Liver (tissue), 9 donors: ENCODE measurements around the gene SEMG2. TPM values are rescaled to one million over a fixed set of nuclear protein-coding genes. Genes with fewer than 3 reads are reported as not detected.

Experiments
- DNase-seq: peaks from one replicate; pipeline ENCODE4 v3.0.0-alpha.2; 2017; ENCODE audit warnings: low spot score
- H3K27ac ChIP-seq, 2 donors: one replicate each; pipeline ENCODE4 v1.7.0; 2013; ENCODE audit warnings: inconsistent platforms in 2 of 2, low read length in 2 of 2, control low read depth in 1 of 2, low read depth in 1 of 2, mild to moderate bottlenecking in 1 of 2
- H3K27me3 ChIP-seq, 4 donors: one replicate each; pipeline versions ENCODE4 v1.6.1 to v1.7.0; 2013; ENCODE audit warnings: low read length in 3 of 4, inconsistent platforms in 1 of 4, mild to moderate bottlenecking in 1 of 4, moderate library complexity in 1 of 4; ENCODE audit not compliant: control insufficient read depth in 4 of 4, insufficient read depth in 4 of 4
- H3K36me3 ChIP-seq, 4 donors: one replicate each; pipeline versions ENCODE4 v1.6.1 to v1.7.0; 2013; ENCODE audit warnings: low read length in 3 of 4, mild to moderate bottlenecking in 3 of 4, low read depth in 1 of 4, moderate library complexity in 1 of 4; ENCODE audit not compliant: control insufficient read depth in 4 of 4, insufficient read depth in 3 of 4
- H3K4me1 ChIP-seq, 4 donors: one replicate each; pipeline versions ENCODE4 v1.6.1 to v1.7.0; 2013; ENCODE audit warnings: low read length in 3 of 4, mild to moderate bottlenecking in 3 of 4, moderate library complexity in 1 of 4; ENCODE audit not compliant: control insufficient read depth in 4 of 4, insufficient read depth in 4 of 4
- H3K4me3 ChIP-seq, 3 donors: one replicate each; pipeline versions ENCODE4 v1.6.1 to v1.7.0; 2013; ENCODE audit warnings: low read length in 3 of 3, control low read depth in 1 of 3, low read depth in 1 of 3, mild to moderate bottlenecking in 1 of 3
- H3K9ac ChIP-seq, 2 donors: one replicate each; pipeline ENCODE4 v1.7.0; 2013; ENCODE audit warnings: low read length in 2 of 2, mild to moderate bottlenecking in 2 of 2, moderate library complexity in 2 of 2, control low read depth in 1 of 2, low read depth in 1 of 2
- H3K9me3 ChIP-seq, 4 donors: one replicate each; pipeline versions ENCODE4 v1.6.1 to v1.7.0; 2013; ENCODE audit warnings: low read length in 3 of 4; ENCODE audit not compliant: control insufficient read depth in 4 of 4
- ATF3 ChIP-seq: IDR thresholded peaks from 2 replicates; pipeline ENCODE4 v1.6.1; 2016; ENCODE audit warnings: antibody characterized with exemption
- CTCF ChIP-seq: fragments of 150-350 bp; IDR thresholded peaks from 2 replicates; pipeline ENCODE4 v1.5.1; 2017; ENCODE audit warnings: improper control_type of control experiment, low read depth, low read length; ENCODE audit not compliant: missing input control
- FOXA1 ChIP-seq: IDR thresholded peaks from 2 replicates; pipeline ENCODE4 v1.6.1; 2016; ENCODE audit warnings: antibody characterized with exemption
- FOXA2 ChIP-seq: IDR thresholded peaks from 2 replicates; pipeline ENCODE4 v1.6.1; 2016; ENCODE audit warnings: antibody characterized with exemption
- GABPA ChIP-seq, 2 donors: IDR thresholded peaks in 1 of 2; conservative IDR thresholded peaks in 1 of 2; 2 replicates each; pipeline ENCODE4 v1.6.1; 2016; ENCODE audit warnings: antibody characterized with exemption in 2 of 2, mild to moderate bottlenecking in 1 of 2, moderate library complexity in 1 of 2
- HNF4A ChIP-seq, 2 donors: conservative IDR thresholded peaks; 2 replicates each; pipeline ENCODE4 v1.6.1; 2016; ENCODE audit warnings: antibody characterized with exemption in 2 of 2, mild to moderate bottlenecking in 2 of 2
- HNF4G ChIP-seq: IDR thresholded peaks from 2 replicates; pipeline ENCODE4 v1.6.1; 2016; ENCODE audit warnings: antibody characterized with exemption
- JUND ChIP-seq, 2 donors: IDR thresholded peaks; 2 replicates each; pipeline ENCODE4 v1.6.1; 2016; ENCODE audit warnings: antibody characterized with exemption in 2 of 2
- NR2F2 ChIP-seq: IDR thresholded peaks from 2 replicates; pipeline ENCODE4 v1.6.1; 2016; ENCODE audit warnings: antibody characterized with exemption
- RAD21 ChIP-seq, 2 donors: IDR thresholded peaks; 2 replicates each; pipeline ENCODE4 v1.6.1; 2016; ENCODE audit warnings: antibody characterized with exemption in 2 of 2, mild to moderate bottlenecking in 2 of 2
- RXRA ChIP-seq, 2 donors: IDR thresholded peaks; 2 replicates each; pipeline ENCODE4 v1.6.1; 2017 to 2018; ENCODE audit warnings: antibody characterized with exemption in 2 of 2, mild to moderate bottlenecking in 1 of 2
- SP1 ChIP-seq: IDR thresholded peaks from 2 replicates; pipeline ENCODE4 v1.6.1; 2018; ENCODE audit warnings: antibody characterized with exemption, mild to moderate bottlenecking
- TAF1 ChIP-seq: conservative IDR thresholded peaks from 2 replicates; pipeline ENCODE4 v1.6.1; 2016; ENCODE audit warnings: antibody characterized with exemption, mild to moderate bottlenecking
- WGBS: extraction: QIAGEN DNeasy Blood & Tissue Kit; methylation state at CpG from one replicate; pipeline ENCODE4 v1.1.7; 2013; 5-methylcytosine and 5-hydroxymethylcytosine counted together
- polyA plus RNA-seq, 2 donors: library from polyadenylated mRNA; stranded (reverse) in 1 of 2; unstranded in 1 of 2; fragments of 200-250 nt in 1 of 2; fragments of >200 nt in 1 of 2; fragmentation: Nextera tagmentation in 1 of 2; extraction: Ambion mirVana in 1 of 2; gene quantifications; one replicate each; pipeline versions ENCODE4 v1.2.1 to v1.2.3, GENCODE V29; 2013 to 2015
- total RNA-seq, 2 donors: library from RNA; depleted of rRNA; stranded (reverse); fragments of >200 nt; gene quantifications; one replicate each; pipeline ENCODE4 v1.2.3, GENCODE V29; 2014
- TF ChIP-seq, protein P1 (sequence below): IDR thresholded peaks from 2 replicates; pipeline ENCODE4 v1.6.1; 2016; ENCODE audit warnings: antibody characterized with exemption
- donor health status: healthy.
- donor health status: healthy.
- donor health status: healthy.
- donor health status: healthy.
- donor health status: healthy.

Gene SEMG2
- total and polyA plus RNA-seq, 4 donors: not detected

- TF ChIP-seq RAD21 (IDR thresholded peaks at IDR 0.05): no peak
- TF ChIP-seq TAF1: no peak
- no peak for TF ChIP-seq NR2F2
- no peak for TF ChIP-seq HNF4G
- TF ChIP-seq SP1: no peak
- TF ChIP-seq RXRA (IDR thresholded peaks at IDR 0.05): no peak
- H3K9me3 ChIP-seq: no peaks in the 10 kb centered on the region
- 87% methylated on average over 2 of the region's 2 CpGs for WGBS
- H3K4me3 ChIP-seq: no peak overlapping the region
- H3K4me1 ChIP-seq: no peaks in the 10 kb centered on the region
- no peak for DNase-seq
- H3K36me3 ChIP-seq: no peaks in the 10 kb centered on the region
- no peak overlapping the region for H3K9ac ChIP-seq
- no peak overlapping the region for H3K27ac ChIP-seq
- H3K27me3 ChIP-seq: no peaks in the 10 kb centered on the region
Observed at GRCh38 chr20:45218636-45219035, 2.5 kb upstream of the SEMG2 start.

DNA sequence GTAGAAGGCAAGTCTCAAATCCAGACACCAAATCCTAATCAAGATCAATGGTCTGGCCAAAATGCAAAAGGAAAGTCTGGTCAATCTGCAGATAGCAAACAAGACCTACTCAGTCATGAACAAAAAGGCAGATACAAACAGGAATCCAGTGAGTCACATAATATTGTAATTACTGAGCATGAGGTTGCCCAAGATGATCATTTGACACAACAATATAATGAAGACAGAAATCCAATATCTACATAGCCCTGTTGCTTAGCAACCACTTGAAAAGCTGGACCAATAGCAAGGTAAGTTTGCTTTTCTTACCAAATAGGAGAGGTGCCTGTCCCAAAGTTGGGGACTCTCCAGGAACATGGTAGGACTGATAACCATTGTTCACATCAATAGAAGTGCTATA is 2.0 kb downstream of the SEMG2 start:
- no peak for DNase-seq
- Histone ChIP-seq H3K9ac (no peak overlapping the region), H3K36me3 (no peaks in the 10 kb centered on the region), H3K27me3 (peaks cover 0 to 3% (median 1%) of the 10 kb centered on the region in 4 donors), H3K4me3 (no peak overlapping the region), H3K9me3 (no peaks in the 10 kb centered on the region), H3K27ac (no peak overlapping the region), H3K4me1 (no peaks in the 10 kb centered on the region)
- TF ChIP-seq ATF3 (no peak), CTCF (no peak), TAF1 (no peak), HNF4G (no peak), GABPA (IDR thresholded peaks at IDR 0.05 in 1 of 2, conservative IDR thresholded peaks at IDR 0.05 in 1 of 2) (no peak)
- TF ChIP-seq, protein P1, sequence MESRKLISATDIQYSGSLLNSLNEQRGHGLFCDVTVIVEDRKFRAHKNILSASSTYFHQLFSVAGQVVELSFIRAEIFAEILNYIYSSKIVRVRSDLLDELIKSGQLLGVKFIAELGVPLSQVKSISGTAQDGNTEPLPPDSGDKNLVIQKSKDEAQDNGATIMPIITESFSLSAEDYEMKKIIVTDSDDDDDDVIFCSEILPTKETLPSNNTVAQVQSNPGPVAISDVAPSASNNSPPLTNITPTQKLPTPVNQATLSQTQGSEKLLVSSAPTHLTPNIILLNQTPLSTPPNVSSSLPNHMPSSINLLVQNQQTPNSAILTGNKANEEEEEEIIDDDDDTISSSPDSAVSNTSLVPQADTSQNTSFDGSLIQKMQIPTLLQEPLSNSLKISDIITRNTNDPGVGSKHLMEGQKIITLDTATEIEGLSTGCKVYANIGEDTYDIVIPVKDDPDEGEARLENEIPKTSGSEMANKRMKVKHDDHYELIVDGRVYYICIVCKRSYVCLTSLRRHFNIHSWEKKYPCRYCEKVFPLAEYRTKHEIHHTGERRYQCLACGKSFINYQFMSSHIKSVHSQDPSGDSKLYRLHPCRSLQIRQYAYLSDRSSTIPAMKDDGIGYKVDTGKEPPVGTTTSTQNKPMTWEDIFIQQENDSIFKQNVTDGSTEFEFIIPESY: no peak

DNA sequence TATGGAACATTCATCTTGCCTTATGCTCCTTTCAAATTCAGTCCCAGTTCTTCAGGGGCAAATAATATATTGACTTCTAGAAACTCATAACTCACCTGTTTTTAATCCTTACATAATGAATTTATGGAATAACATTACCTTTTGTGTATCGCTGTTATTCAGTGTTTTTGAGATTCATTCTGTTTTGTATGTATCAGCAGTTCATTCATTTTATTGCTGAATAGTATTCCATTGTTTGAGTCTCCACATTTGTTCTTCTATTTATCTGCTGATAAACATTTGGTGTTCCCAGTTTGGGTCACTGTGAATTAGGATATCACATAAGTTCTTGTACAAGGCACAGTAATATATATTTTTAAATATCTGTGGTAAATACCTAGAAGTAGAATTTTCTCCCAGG is 5.1 kb downstream of the SEMG2 start:
- H3K9ac ChIP-seq: no peak overlapping the region
- no peak for TF ChIP-seq GABPA (IDR thresholded peaks at IDR 0.05 in 1 of 2, conservative IDR thresholded peaks at IDR 0.05 in 1 of 2)
- no peak for TF ChIP-seq JUND (IDR thresholded peaks at IDR 0.05)
- TF ChIP-seq HNF4A (conservative IDR thresholded peaks at IDR 0.05): no peak
- no peak for TF ChIP-seq RXRA (IDR thresholded peaks at IDR 0.05)
- no peak for TF ChIP-seq FOXA1
- no peak for TF ChIP-seq FOXA2
- DNase-seq: no peak
- H3K9me3 ChIP-seq: no peaks in the 10 kb centered on the region
- no peak overlapping the region for H3K4me3 ChIP-seq
- H3K4me1 ChIP-seq: no peaks in the 10 kb centered on the region
- H3K27me3 ChIP-seq: peaks cover 0 to 6% (median 2%) of the 10 kb centered on the region in 4 donors
- 79% methylated on average over 1 of the region's 1 CpG for WGBS
- no peaks in the 10 kb centered on the region for H3K36me3 ChIP-seq
- no peak overlapping the region for H3K27ac ChIP-seq
